Activated CD8-positive, alpha-beta memory T cell treated with anti-CD3 and anti-CD28 coated beads, Interleukin-2, amount 50 U/mL, for 4 hours (primary cell): ENCODE results near the gene XCL2.
"Not testable (repeated sequence)": the region's sequence is repeated elsewhere in the genome, so short reads cannot be mapped to it uniquely, and the experiment has no call there.

Experiments used
- DNase-seq: peaks from one replicate; pipeline ENCODE4 v3.0.0-alpha.2; 2020

Gene XCL2, protein sequence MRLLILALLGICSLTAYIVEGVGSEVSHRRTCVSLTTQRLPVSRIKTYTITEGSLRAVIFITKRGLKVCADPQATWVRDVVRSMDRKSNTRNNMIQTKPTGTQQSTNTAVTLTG

GRCh38 chr1:168543840-168544498 is at the start of gene XCL2:
XCL2 (minus strand) TSS chr1:168543997; CDS start chr1:168543964, 33 bp downstream.
- DNase-seq = not testable (repeated sequence)

DNA sequence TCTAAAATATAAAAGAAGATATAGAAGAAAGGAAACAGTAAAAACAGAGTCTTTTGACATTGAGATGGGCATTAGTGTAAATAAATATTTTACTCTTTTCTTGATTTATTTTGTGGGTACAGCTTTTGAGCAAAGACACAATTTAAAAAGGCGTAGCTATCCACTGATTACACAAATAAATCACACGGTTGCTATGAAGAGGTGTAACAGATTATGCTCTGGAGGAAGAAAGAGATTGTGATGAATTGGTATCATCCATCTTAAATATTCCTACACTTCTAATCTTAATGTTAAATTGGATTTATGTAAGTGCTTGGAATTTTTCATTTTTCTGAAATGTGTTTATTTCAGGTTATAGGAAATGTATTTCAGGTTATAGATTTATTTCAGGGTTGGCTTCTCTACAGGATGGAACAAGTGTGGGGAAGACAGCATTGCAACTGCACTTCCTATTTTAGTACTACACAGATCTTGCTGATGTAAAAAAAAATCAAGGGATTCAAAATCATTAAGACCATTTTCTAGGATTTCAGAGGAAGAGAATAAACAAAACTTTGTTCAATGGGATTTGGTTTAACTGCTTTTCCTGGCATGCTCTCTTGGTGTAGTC is 47.9 kb upstream of the XCL2 start:
- DNase-seq = no peak

- no peak for DNase-seq
These were observed 47.3 kb upstream of the XCL2 start for GRCh38 chr1:168591066-168591465.

DNA sequence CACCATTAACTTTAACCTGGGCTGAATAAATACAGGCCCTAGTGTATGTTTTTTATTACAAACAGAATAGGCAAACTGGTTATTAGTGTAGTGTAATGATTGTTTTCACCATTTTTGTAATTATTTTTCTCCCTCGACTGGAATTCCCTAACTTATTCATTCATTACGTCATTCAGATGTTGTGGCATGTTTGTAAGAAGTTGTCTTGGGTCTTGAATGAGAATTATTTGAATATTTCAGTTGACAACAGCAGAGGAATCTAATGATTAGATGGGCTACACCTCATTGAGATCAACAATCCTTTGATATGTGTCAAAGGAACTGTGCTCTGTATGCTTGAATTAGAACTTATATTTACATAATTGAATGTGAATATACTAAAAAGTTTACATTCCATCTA is 45.4 kb upstream of the XCL2 start:
- DNase-seq = no peak

DNA sequence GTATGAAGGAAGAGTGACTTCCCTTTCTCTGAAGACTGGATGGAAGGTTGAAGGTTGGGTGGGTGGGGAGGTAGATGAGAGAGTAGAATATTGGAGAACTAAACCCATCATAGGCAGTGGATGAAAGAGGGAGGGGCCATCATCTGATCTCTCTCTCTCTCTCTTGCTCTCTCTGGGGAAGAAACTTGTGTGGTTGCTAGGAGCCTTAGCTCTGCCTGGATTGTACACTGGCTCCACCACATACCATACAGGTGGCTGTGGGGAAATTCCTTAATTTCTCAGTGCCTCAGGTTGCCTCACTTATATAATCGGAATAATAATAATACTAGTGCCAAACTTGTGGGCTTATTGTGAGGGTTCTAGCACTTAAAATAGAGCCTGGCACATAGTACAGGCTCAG is 42.1 kb upstream of the XCL2 start:
- DNase-seq = no peak

GRCh38 chr1:168585191-168585590 is 41.4 kb upstream of the XCL2 start:
- DNase-seq = no peak

DNA sequence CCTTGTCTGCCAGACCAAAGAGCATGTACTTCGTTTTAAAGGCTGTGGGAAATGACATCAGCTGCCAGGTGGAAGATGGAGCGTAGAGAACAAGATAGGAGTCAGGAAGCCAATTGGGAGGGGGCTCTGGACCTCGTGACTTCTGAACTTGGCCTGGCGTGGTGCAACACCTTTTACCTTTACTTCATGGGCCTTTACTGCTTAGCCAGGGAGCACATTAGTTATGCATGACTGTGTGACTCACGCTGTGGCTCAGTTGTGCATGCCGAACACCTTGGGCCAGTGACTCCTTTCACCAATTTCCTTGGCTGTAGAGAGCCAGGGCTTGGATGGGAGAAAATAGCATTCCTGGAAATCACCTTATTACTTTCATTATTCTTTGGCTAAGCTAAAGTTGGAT is 39.8 kb upstream of the XCL2 start:
- DNase-seq = no peak

- DNase-seq = no peak
These were observed 39.0 kb upstream of the XCL2 start for GRCh38 chr1:168582688-168583336.

GRCh38 chr1:168581817-168582572 is 38.2 kb upstream of the XCL2 start:
- no peak for DNase-seq

DNA sequence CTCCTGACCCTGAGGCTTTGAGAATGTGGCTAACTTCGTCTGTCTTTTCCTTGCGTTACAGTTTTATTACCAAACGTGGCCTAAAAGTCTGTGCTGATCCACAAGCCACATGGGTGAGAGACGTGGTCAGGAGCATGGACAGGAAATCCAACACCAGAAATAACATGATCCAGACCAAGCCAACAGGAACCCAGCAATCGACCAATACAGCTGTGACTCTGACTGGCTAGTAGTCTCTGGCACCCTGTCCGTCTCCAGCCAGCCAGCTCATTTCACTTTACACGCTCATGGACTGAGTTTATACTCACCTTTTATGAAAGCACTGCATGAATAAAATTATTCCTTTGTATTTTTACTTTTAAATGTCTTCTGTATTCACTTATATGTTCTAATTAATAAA is 37.2 kb upstream of the XCL2 start:
- not testable (repeated sequence) for DNase-seq

DNA sequence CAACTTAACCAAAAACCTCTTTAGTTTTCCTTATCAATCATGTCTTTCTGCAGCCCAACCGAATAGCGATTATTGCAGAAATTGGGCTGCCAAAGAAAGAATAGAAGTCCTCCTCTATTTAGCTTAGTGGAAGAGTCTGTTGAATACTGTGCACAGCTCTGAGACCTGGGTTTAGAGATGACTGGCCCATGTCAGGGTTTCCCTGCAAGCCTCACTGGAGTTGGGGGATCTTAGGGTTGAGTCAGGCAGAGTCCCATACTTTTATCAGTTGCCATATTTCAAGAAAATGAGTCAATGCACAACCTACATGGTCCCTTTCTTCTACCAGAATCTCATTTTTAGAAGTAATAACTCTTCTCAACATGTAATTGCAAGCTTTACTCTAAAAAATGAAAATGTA is 36.5 kb upstream of the XCL2 start:
- not testable (repeated sequence) for DNase-seq

DNA sequence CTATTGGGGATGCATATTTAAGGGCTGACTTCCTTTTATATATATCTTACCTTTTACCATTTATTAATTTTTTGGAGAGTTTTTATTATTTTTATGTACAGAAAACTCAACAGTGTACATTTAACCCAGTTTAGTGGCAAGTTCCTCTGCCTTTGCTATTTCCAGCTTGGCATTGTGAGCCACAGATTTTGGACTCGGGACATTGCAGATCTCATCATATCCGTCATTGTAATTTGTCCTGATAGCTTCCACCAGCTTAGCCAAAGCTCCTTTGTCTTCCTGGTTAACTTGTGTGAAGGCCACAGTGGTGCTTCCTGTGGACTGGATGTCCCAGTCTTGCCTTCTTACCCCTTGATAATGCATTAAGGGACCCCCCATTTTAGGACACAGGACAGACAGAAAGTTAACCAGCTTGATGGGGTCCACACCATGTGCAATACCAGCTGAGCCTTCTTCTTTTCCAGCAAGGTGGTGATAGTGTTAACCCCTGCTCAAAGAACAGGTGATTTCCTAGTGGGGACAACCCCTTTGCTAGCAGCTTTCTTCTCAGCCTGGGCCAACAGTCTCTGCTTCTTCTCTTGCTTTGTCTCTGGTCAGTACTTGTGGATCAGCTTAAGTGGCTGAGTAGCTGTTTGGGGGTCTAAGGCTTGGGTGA is 34.9 kb upstream of the XCL2 start:
- DNase-seq = not testable (repeated sequence)

DNA sequence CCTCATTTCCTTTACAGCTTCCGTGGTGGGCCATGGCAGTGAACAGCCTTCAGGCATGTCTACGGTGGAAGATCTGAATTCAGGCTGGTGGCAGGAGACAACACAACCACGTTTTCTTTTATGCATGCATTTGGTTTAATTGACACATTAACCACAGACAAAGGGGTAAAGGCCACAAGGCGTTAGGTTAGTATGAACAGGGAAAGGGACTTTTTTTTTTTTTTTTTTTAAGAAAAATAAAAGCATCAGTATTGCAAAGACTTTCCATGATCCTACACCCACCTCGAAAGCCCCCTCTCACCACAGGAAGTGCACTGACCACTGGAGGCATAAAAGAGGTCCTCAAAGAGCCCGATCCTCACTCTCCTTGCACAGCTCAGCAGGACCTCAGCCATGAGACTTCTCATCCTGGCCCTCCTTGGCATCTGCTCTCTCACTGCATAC is 32.5 kb upstream of the XCL2 start, which contains the start of gene XCL1:
Gene XCL1 (plus strand): TSS at position 361 of the 444 bp plus-strand sequence. CDS start 33 bp downstream, at position 394.
- peak; percentile 30 for DNase-seq

DNA sequence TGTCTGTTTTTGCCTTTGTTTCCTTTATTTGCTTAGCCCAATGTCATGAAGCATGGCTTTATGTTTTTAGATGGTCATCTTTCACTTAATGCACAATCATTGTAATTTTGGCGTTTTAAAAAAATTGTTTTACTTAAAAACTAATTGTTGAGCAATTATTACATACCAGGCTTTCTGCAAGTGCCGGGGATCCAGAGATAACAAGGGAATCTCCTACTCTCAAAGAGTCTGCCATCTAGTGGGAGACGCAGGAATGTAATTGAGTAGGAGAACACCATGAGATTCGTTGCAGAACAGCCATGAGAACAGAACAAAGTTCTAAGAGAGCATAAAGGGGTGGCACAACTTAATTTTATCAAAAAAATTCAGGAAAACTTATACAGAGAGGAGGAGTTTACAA is 30.4 kb upstream of the XCL2 start:
- DNase-seq = not testable (repeated sequence)

DNA sequence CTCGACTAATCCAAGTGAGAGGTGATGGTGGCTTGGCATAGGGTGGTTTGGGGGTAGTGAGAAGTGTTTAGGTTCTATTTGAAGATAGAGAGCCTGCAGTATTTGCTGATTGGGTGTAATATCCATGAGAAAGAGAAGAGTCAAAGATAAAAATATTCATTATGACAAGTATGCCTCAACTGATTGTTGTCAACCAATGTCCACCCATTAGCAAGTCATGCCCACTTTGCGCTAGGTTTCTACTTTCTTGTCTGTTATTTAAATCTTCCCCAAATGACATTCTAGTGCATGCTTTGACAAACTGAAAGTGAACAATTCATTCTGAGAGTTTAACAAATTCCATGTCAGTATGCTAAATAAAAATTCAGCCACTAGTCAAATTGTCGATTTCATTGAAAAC is 28.8 kb upstream of the XCL2 start:
- DNase-seq = no peak

DNA sequence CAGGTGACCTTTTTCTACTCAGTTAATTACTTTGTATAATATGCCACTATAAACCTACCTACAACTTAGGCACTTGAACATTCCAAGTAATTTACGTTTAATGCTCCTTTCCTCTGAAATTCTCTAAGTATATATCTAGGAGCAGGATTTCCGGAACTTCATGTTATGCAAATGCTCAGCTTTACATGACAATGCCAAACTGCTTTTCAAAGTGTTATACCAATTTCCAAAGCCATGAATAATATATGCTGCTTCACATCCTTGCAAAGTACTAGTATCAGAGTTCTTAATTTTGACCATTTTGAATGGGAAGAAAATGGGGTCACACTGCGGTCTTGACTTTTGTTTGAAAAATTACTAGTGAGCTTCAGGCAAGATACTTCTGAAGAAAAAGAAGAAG is 26.9 kb upstream of the XCL2 start:
- no peak for DNase-seq

GRCh38 chr1:168568346-168568745 is 24.5 kb upstream of the XCL2 start:
- DNase-seq = no peak

- no peak for DNase-seq
These were observed 23.8 kb upstream of the XCL2 start for GRCh38 chr1:168567568-168567967.

DNA sequence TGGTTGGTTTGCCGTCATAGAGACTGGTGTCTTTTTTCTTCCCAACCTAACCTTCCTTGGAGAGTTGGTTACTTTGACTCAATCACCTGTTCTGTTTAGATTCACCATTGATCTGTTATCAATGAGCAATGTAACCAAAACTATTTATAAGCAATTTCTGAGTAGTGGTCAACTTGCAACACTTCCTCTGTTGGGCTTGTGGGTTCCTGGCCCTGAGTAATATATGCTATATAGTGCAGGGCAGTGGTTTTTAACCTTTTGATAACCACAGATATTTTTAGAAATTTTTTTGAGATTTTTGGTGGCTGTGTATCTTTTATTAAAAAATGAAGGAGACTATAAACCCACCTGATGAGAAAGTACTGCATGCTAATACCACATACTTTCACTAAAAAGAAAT is 23.2 kb upstream of the XCL2 start:
- no peak for DNase-seq

GRCh38 chr1:168565825-168566224 is 22.0 kb upstream of the XCL2 start:
- DNase-seq = no peak

DNA sequence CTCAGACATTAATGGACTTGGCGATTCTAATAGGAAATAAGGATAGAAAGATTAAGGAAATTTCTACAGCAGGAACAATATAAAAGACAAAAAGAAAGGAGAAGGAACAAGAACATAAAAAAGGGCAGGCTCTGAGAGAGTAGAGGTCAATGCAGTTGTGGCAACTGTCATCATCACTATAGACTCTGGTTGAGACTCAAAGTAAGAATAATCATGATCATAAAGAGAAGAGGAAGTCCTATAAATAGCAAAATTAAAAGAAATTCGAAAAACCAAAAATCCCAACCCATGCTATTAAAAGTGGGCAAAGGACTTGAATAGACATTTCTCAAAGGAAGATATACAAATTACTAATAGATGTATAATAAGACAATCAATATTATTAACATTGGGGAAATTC is 18.2 kb upstream of the XCL2 start:
- DNase-seq = no peak

DNA sequence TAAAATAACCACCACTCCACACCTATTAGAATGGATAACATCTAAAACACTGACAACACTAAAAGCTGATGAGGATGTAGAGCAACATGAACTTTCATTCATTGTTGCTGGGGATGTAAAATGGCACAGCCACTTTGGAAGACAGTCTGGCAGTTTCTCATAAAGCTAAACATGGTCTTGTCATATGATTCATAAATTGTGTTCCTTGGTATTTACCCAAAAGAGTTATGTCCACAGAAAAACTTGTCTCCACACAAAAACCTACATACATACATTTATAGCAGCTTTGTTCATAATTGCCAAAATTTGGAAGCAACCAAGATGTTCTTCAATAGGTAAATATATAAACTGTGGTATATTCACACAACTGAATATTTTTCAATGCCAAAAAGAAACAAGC is 16.6 kb upstream of the XCL2 start:
- no peak for DNase-seq

DNA sequence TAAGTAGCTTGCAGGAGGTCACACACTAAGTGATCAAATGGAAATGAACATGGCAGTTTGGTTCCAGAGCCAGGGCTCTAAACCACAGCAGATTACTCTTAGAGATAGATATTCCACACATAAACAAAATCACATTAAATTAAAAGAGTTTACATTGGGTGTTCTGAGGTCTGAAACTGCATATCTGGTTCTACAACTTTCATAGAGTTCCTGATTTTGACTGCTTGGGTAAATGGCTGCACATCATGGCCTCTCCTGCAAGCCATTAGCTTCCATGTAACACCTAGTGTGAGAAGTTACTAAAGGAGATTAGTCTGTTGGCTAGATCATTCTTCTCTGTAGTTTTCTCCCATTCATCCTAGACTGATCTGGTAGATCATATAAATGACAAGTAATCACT is 12.8 kb upstream of the XCL2 start:
- DNase-seq = no peak
